Neural progenitor cell (in vitro differentiated cells): ENCODE results near the gene TBC1D2.

ENCODE experiments used
- EZH2 ChIP-seq: fragments of 200-600 bp; sonication (generic); IDR thresholded peaks from 2 replicates; pipeline ENCODE4 v1.6.1; 2017; ENCODE audit warnings: antibody characterized with exemption, mild to moderate bottlenecking, moderate library complexity
- TF ChIP-seq, protein P1 (sequence below): fragments of 200-600 bp; sonication (generic); IDR thresholded peaks from 2 replicates; pipeline ENCODE4 v1.5.1; 2017; ENCODE audit warnings: antibody characterized with exemption, mild to moderate bottlenecking

DNA sequence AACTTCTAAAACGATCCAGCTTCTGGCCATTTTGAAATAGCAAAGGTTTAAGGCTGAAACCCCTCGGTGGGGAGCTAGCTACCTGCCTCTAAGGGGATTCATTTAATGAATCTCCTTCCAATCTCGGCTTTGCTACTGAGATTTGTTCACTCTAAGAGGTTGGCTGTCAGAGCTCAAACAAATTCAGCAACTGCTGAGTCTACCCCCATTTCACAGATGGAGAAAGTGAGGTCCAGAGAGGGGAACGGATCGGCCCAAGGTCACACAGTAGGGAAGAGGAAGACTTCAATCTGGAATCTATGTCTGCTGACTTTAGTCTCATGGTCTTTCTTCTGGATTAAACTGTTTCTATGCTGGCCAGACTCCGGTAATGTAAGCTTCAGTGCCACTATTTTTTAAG, 66.0 kb downstream of the TBC1D2 start:
- TF ChIP-seq, protein P1, sequence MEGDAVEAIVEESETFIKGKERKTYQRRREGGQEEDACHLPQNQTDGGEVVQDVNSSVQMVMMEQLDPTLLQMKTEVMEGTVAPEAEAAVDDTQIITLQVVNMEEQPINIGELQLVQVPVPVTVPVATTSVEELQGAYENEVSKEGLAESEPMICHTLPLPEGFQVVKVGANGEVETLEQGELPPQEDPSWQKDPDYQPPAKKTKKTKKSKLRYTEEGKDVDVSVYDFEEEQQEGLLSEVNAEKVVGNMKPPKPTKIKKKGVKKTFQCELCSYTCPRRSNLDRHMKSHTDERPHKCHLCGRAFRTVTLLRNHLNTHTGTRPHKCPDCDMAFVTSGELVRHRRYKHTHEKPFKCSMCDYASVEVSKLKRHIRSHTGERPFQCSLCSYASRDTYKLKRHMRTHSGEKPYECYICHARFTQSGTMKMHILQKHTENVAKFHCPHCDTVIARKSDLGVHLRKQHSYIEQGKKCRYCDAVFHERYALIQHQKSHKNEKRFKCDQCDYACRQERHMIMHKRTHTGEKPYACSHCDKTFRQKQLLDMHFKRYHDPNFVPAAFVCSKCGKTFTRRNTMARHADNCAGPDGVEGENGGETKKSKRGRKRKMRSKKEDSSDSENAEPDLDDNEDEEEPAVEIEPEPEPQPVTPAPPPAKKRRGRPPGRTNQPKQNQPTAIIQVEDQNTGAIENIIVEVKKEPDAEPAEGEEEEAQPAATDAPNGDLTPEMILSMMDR, result no peak
- TF ChIP-seq EZH2, result no peak
